ENCODE measurements around the gene GNRHR.
A peak's percentile ranks its signal among the peaks of the same experiment; 100 is the strongest.

- TF ChIP-seq NRF1 (IDR thresholded peaks at IDR 0.05; ENCODE audit: low read depth, low read length) = no peak
- TF ChIP-seq, protein P1, sequence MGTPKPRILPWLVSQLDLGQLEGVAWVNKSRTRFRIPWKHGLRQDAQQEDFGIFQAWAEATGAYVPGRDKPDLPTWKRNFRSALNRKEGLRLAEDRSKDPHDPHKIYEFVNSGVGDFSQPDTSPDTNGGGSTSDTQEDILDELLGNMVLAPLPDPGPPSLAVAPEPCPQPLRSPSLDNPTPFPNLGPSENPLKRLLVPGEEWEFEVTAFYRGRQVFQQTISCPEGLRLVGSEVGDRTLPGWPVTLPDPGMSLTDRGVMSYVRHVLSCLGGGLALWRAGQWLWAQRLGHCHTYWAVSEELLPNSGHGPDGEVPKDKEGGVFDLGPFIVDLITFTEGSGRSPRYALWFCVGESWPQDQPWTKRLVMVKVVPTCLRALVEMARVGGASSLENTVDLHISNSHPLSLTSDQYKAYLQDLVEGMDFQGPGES (IDR thresholded peaks at IDR 0.05; ENCODE audit: low read depth, low read length) = no peak
- no peak for TF ChIP-seq EZH2phosphoT487 (IDR thresholded peaks at IDR 0.05; ENCODE audit: borderline replicate concordance, low read depth)
- no peak for TF ChIP-seq POLR2AphosphoS5 (IDR thresholded peaks at IDR 0.05; ENCODE audit: low read depth, low read length)
- TF ChIP-seq, protein P2, sequence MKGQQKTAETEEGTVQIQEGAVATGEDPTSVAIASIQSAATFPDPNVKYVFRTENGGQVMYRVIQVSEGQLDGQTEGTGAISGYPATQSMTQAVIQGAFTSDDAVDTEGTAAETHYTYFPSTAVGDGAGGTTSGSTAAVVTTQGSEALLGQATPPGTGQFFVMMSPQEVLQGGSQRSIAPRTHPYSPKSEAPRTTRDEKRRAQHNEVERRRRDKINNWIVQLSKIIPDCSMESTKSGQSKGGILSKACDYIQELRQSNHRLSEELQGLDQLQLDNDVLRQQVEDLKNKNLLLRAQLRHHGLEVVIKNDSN (IDR thresholded peaks at IDR 0.05; ENCODE audit: borderline replicate concordance, low read depth) = no peak
- no peak for TF ChIP-seq TAF1 (IDR thresholded peaks at IDR 0.05; ENCODE audit: borderline replicate concordance, low read depth, low read length)
- peak in 1 of 2 experiments; percentile 38; a peak in 1 of 4 replicates for TF ChIP-seq EP300 (IDR thresholded peaks at IDR 0.05; ENCODE audit: borderline replicate concordance in 1 of 2, low read depth in 1 of 2, low read length in 1 of 2)
- TF ChIP-seq, protein P3, sequence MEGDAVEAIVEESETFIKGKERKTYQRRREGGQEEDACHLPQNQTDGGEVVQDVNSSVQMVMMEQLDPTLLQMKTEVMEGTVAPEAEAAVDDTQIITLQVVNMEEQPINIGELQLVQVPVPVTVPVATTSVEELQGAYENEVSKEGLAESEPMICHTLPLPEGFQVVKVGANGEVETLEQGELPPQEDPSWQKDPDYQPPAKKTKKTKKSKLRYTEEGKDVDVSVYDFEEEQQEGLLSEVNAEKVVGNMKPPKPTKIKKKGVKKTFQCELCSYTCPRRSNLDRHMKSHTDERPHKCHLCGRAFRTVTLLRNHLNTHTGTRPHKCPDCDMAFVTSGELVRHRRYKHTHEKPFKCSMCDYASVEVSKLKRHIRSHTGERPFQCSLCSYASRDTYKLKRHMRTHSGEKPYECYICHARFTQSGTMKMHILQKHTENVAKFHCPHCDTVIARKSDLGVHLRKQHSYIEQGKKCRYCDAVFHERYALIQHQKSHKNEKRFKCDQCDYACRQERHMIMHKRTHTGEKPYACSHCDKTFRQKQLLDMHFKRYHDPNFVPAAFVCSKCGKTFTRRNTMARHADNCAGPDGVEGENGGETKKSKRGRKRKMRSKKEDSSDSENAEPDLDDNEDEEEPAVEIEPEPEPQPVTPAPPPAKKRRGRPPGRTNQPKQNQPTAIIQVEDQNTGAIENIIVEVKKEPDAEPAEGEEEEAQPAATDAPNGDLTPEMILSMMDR (IDR thresholded peaks at IDR 0.05) = no peak
- TF ChIP-seq SMC3 (IDR thresholded peaks at IDR 0.05; ENCODE audit: low read depth, low read length) = no peak
- TF ChIP-seq MXI1 (IDR thresholded peaks at IDR 0.05; ENCODE audit: low read depth, low read length) = no peak
Measured at GRCh38 chr4:67721770-67722597, 32.2 kb downstream of the GNRHR start.

Data from SK-N-SH (cell line).